OCI-LY1 (cell line): ENCODE data around the gene POLR3GL.

ENCODE experiments used
- H2AFZ ChIP-seq: fragments of 200-600 bp; sonication (generic), shearing (Covaris generic); 2 replicates; pipeline ENCODE4 v1.6.0; 2014; ENCODE audit warnings: antibody characterized with exemption, mild to moderate bottlenecking, low read length
- H3F3A ChIP-seq: fragments of 200-600 bp; sonication (generic), shearing (Covaris generic); 2 replicates; pipeline ENCODE4 v1.6.0; 2014; ENCODE audit warnings: mild to moderate bottlenecking, antibody characterized with exemption, low read length, moderate library complexity; ENCODE audit not compliant: insufficient read depth
- H3K27ac ChIP-seq: fragments of 200-600 bp; sonication (generic); 2 replicates; pipeline ENCODE4 v1.5.1; 2014; ENCODE audit warnings: low read length, mixed run types, mild to moderate bottlenecking, low read depth; ENCODE audit not compliant: poor library complexity, severe bottlenecking
- H3K27me3 ChIP-seq: fragments of 200-600 bp; sonication (generic); 2 replicates; pipeline ENCODE4 v1.6.0; 2014; ENCODE audit warnings: antibody characterized with exemption, mild to moderate bottlenecking, low read length, moderate library complexity; ENCODE audit not compliant: insufficient read depth
- H3K36me3 ChIP-seq: fragments of 200-600 bp; sonication (generic); 2 replicates; pipeline ENCODE4 v1.6.1; 2014; ENCODE audit warnings: mild to moderate bottlenecking, antibody characterized with exemption, low read length, moderate library complexity, mixed read lengths; ENCODE audit not compliant: insufficient read depth
- H3K4me1 ChIP-seq: fragments of 200-600 bp; sonication (generic); 2 replicates; pipeline ENCODE4 v1.5.1; 2014; ENCODE audit warnings: mild to moderate bottlenecking, low read length, moderate library complexity; ENCODE audit not compliant: insufficient read depth, severe bottlenecking
- H3K4me2 ChIP-seq: fragments of 200-600 bp; sonication (generic), shearing (Covaris generic); 2 replicates; pipeline ENCODE4 v1.6.1; 2014; ENCODE audit warnings: low read length
- H3K4me3 ChIP-seq: fragments of 200-600 bp; sonication (generic); 2 replicates; pipeline ENCODE4 v1.5.1; 2014; ENCODE audit warnings: low read length, low read depth, mild to moderate bottlenecking, mixed read lengths; ENCODE audit not compliant: poor library complexity, severe bottlenecking
- H3K79me2 ChIP-seq: fragments of 200-600 bp; shearing (Covaris generic); 2 replicates; pipeline ENCODE4 v1.6.1; 2016; ENCODE audit warnings: mixed run types, low read length, mixed read lengths; ENCODE audit not compliant: insufficient read depth
- H3K9ac ChIP-seq: fragments of 200-600 bp; sonication (generic), shearing (Covaris generic); 2 replicates; pipeline ENCODE4 v1.6.1; 2014; ENCODE audit warnings: mild to moderate bottlenecking, low read length, mixed read lengths
- H3K9me2 ChIP-seq: fragments of 200-600 bp; sonication (generic), shearing (Covaris generic); 2 replicates; pipeline ENCODE4 v1.6.1; 2014; ENCODE audit warnings: low read depth, mild to moderate bottlenecking, low read length, mixed read lengths
- H3K9me3 ChIP-seq: fragments of 200-600 bp; shearing (Covaris generic); 2 replicates; pipeline ENCODE4 v1.6.1; 2014; ENCODE audit warnings: low read length, mixed read lengths
- H4K20me1 ChIP-seq: fragments of 200-600 bp; sonication (generic), shearing (Covaris generic); 2 replicates; pipeline ENCODE4 v1.6.0; 2016; ENCODE audit warnings: mild to moderate bottlenecking, low read length; ENCODE audit not compliant: insufficient read depth
- CTCF ChIP-seq: fragments of 200-600 bp; sonication (generic), shearing (Covaris generic); IDR thresholded peaks from 2 replicates; pipeline ENCODE4 v1.5.1; 2017; ENCODE audit warnings: mild to moderate bottlenecking, antibody characterized with exemption, low read length, moderate library complexity, mixed read lengths
- EZH2 ChIP-seq: fragments of 200-600 bp; sonication (generic), shearing (Covaris generic); IDR thresholded peaks from 2 replicates; pipeline ENCODE4 v1.8.0; 2017; ENCODE audit warnings: borderline replicate concordance, mixed run types, mild to moderate bottlenecking, antibody characterized with exemption, low read length, moderate library complexity, mixed read lengths

Gene POLR3GL

GRCh38 chr1:146020058-146021049 lies 55.9 kb downstream of the POLR3GL start:
- Histone ChIP-seq H3K36me3 (no peaks in the 10 kb centered on the region), H2AFZ (no peak overlapping the region), H3K4me3 (no peak overlapping the region), H3K27ac (no peak overlapping the region), H3K9ac (no peak overlapping the region), H3K4me1 (no peaks in the 10 kb centered on the region), H3K4me2 (no peak overlapping the region), H3K9me2 (no peaks in the 10 kb centered on the region), H3K9me3 (no peaks in the 10 kb centered on the region), H4K20me1 (no peaks in the 10 kb centered on the region), H3K79me2 (no peaks in the 10 kb centered on the region), H3K27me3 (no peaks in the 10 kb centered on the region; the same call in 1 of the 2 replicates), H3F3A (no peaks in the 10 kb centered on the region)
- TF ChIP-seq CTCF (no peak), EZH2 (no peak)

- H3K4me1 ChIP-seq = no peaks in the 10 kb centered on the region
- no peaks in the 10 kb centered on the region for H3K36me3 ChIP-seq
- no peak overlapping the region for H3K4me2 ChIP-seq
- H3K9me3 ChIP-seq = no peaks in the 10 kb centered on the region
- no peaks in the 10 kb centered on the region for H4K20me1 ChIP-seq
- H3K27me3 ChIP-seq = no peaks in the 10 kb centered on the region; the same call in 1 of the 2 replicates
- no peak overlapping the region for H2AFZ ChIP-seq
- H3K27ac ChIP-seq = no peak overlapping the region
- no peak overlapping the region for H3K4me3 ChIP-seq
- no peaks in the 10 kb centered on the region for H3F3A ChIP-seq
- H3K79me2 ChIP-seq = no peaks in the 10 kb centered on the region
- H3K9me2 ChIP-seq = no peaks in the 10 kb centered on the region
- no peak for TF ChIP-seq CTCF
- no peak for TF ChIP-seq EZH2
- no peak overlapping the region for H3K9ac ChIP-seq
These were observed 56.6 kb downstream of the POLR3GL start for GRCh38 chr1:146021050-146021445.

GRCh38 chr1:146021622-146022402 lies 57.3 kb downstream of the POLR3GL start, which contains the start of gene HJV:
Gene HJV (minus strand): TSS chr1:146021735. CDS start chr1:146020231, 1,504 bp downstream.
- H3K4me1 ChIP-seq = no peaks in the 10 kb centered on the region
- no peak within 1 kb of the TSS for H3K4me3 ChIP-seq
- no peaks in the 10 kb centered on the region for H3F3A ChIP-seq
- no peaks in the 10 kb centered on the region for H3K79me2 ChIP-seq
- H3K27ac ChIP-seq = no peak within 1 kb of the TSS
- no peak within 1 kb of the TSS for H3K4me2 ChIP-seq
- no peaks in the 10 kb centered on the region for H3K9me2 ChIP-seq
- no peak for TF ChIP-seq CTCF
- TF ChIP-seq EZH2 = no peak
- H2AFZ ChIP-seq = no peak within 1 kb of the TSS
- H3K27me3 ChIP-seq = no peaks in the 10 kb centered on the region; the same call in 1 of the 2 replicates
- H4K20me1 ChIP-seq = no peaks in the 10 kb centered on the region
- H3K36me3 ChIP-seq = no peaks in the 10 kb centered on the region
- no peaks in the 10 kb centered on the region for H3K9me3 ChIP-seq
- H3K9ac ChIP-seq = no peak within 1 kb of the TSS
